ENCODE results near the gene RUSC2. TPM values are rescaled to one million over a fixed set of nuclear protein-coding genes. Genes with fewer than 3 reads are reported as not detected.
"Not testable (repeated sequence)": the region's sequence is repeated elsewhere in the genome, so short reads cannot be mapped to it uniquely, and the experiment has no call there.

RUSC2 gene
- total RNA-seq, 1 donor, result 28.6 TPM

DNA sequence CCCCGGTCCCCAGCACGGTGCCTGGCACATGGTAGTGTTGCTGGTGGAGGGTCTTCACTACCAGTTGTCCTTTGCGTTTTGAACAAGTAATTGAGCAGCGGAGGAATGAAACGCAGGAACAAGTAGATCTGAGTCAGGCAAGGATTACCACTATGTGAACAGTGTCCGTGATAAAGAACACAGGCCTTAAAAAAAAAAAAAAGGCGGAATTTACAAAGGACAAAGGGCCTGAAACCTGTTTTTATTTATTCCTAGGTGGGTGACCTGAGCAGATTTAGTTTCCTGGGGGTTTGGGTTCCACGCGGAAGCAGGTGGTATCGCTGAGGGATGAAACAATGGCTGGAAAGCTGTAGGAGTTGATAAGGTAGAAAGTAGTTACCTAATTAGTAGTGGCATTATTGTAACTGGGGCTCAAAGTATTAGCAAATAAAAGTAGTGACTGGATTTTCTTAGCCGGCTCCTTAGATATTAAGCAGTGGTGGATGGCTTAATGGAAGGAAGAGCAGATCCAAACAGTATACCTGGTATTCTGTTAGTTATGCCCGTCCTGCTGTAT is 1.1 kb downstream of the RUSC2 start:
- Histone ChIP-seq H2AFZ (ENCODE audit: low read length) (no peak overlapping the region), H3K4me3 (ENCODE audit: insufficient read depth, low read length) (peak overlapping the region; percentile 92), H3K4me2 (ENCODE audit: insufficient read depth, low read length) (peak overlapping the region; percentile 97), H3K36me3 (ENCODE audit: insufficient read depth, low read length) (peaks cover 7% of the 10 kb centered on the region), H3K4me1 (ENCODE audit: insufficient read depth, low read length) (peaks cover 36% of the 10 kb centered on the region), H3K79me2 (ENCODE audit: insufficient read depth, low read length) (peaks cover 71% of the 10 kb centered on the region), H3K27ac (ENCODE audit: low read depth, low read length) (peak overlapping the region; percentile 88), H3K27me3 (ENCODE audit: insufficient read depth, low read length) (no peaks in the 10 kb centered on the region), H3K9me3 (ENCODE audit: low read depth, low read length) (no peaks in the 10 kb centered on the region), H4K20me1 (ENCODE audit: insufficient read depth, low read length) (peaks cover 15% of the 10 kb centered on the region)
- DNase-seq (ENCODE audit: insufficient read length, low spot score, missing footprints), result peak; percentile 46
- TF ChIP-seq, protein P1, sequence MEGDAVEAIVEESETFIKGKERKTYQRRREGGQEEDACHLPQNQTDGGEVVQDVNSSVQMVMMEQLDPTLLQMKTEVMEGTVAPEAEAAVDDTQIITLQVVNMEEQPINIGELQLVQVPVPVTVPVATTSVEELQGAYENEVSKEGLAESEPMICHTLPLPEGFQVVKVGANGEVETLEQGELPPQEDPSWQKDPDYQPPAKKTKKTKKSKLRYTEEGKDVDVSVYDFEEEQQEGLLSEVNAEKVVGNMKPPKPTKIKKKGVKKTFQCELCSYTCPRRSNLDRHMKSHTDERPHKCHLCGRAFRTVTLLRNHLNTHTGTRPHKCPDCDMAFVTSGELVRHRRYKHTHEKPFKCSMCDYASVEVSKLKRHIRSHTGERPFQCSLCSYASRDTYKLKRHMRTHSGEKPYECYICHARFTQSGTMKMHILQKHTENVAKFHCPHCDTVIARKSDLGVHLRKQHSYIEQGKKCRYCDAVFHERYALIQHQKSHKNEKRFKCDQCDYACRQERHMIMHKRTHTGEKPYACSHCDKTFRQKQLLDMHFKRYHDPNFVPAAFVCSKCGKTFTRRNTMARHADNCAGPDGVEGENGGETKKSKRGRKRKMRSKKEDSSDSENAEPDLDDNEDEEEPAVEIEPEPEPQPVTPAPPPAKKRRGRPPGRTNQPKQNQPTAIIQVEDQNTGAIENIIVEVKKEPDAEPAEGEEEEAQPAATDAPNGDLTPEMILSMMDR (IDR thresholded peaks at IDR 0.05; ENCODE audit: extremely low read depth, low read depth, low read length), result no peak

DNA sequence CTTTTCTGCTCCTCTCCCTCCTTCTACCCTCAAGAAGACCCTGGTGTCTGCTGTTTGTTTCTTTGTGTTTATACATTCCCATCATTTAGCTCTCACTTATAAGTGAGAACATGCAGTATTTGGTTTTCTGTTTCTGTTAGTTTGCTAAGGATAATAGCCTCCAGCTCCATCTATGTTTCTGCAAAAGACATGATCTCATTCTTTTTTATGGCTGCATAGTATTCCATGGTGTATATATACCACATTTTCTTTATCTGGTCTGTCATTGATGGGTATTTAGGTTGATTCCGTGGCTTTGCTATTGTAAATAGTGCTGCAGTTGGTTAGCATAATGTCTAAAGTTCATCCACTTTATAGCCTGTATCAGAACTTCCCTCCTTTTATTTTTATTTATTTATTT is 3.2 kb downstream of the RUSC2 start:
- not testable (repeated sequence) for H3K9me3 ChIP-seq (ENCODE audit: low read depth, low read length); H3K4me2 ChIP-seq (ENCODE audit: insufficient read depth, low read length); DNase-seq (ENCODE audit: insufficient read length, low spot score, missing footprints); H2AFZ ChIP-seq (ENCODE audit: low read length); H3K27me3 ChIP-seq (ENCODE audit: insufficient read depth, low read length); H3K4me3 ChIP-seq (ENCODE audit: insufficient read depth, low read length)
- Histone ChIP-seq H4K20me1 (ENCODE audit: insufficient read depth, low read length) (peaks cover 35% of the 10 kb centered on the region), H3K79me2 (ENCODE audit: insufficient read depth, low read length) (peaks cover 91% of the 10 kb centered on the region), H3K27ac (ENCODE audit: low read depth, low read length) (peak overlapping the region; percentile 88), H3K4me1 (ENCODE audit: insufficient read depth, low read length) (peaks cover 37% of the 10 kb centered on the region), H3K36me3 (ENCODE audit: insufficient read depth, low read length) (peaks cover 23% of the 10 kb centered on the region)

DNA sequence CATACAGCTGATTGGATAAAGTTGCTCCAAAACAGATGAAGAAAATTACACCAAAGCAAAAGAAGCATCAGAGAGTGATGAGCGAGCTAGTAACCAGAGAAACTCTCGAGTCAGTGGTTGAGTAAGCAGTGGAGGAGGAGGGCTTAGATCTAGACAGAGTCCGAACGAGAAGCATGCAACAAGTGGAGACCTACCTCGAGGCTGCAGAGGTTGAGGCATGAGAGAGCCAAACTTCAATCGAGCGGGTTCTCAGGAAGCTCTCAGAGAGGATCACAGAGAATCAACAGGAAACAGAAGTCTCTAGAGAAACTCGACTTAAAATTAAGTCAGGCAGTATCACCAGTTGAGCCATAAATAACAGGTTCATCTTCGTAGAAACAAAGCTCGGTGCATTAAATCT is 6.1 kb downstream of the RUSC2 start:
- Histone ChIP-seq H3K27ac (ENCODE audit: low read depth, low read length) (no peak overlapping the region), H3K27me3 (ENCODE audit: insufficient read depth, low read length) (no peaks in the 10 kb centered on the region), H4K20me1 (ENCODE audit: insufficient read depth, low read length) (peaks cover 35% of the 10 kb centered on the region), H3K79me2 (ENCODE audit: insufficient read depth, low read length) (peaks cover 93% of the 10 kb centered on the region), H3K9me3 (ENCODE audit: low read depth, low read length) (no peaks in the 10 kb centered on the region), H3K4me3 (ENCODE audit: insufficient read depth, low read length) (no peak overlapping the region), H3K4me2 (ENCODE audit: insufficient read depth, low read length) (no peak overlapping the region), H2AFZ (ENCODE audit: low read length) (no peak overlapping the region), H3K4me1 (ENCODE audit: insufficient read depth, low read length) (peaks cover 41% of the 10 kb centered on the region), H3K36me3 (ENCODE audit: insufficient read depth, low read length) (peaks cover 23% of the 10 kb centered on the region)
- TF ChIP-seq, protein P1 (IDR thresholded peaks at IDR 0.05; ENCODE audit: extremely low read depth, low read depth, low read length), result no peak
- no peak for DNase-seq (ENCODE audit: insufficient read length, low spot score, missing footprints)

DNA sequence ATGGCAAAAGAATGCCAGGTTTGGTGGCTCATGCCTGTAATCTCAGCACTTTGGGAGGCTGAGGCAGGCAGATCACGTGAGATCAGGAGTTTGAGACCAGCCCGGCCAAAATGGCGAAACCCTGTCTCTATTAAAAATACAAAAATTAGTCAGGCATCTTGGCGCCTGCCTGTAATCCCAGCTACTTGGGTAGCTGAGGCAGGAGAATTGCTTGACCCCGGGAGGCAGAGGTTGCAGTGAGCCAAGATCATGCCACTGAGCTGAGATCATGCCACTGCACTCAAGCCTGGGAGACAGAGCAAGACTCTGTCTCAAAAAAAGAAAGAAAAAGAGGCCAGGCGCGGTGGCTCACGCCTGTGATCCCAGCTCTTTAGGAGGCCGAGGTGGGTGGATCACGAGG is 8.3 kb downstream of the RUSC2 start:
- not testable (repeated sequence) for H3K9me3 ChIP-seq (ENCODE audit: low read depth, low read length); DNase-seq (ENCODE audit: insufficient read length, low spot score, missing footprints); H2AFZ ChIP-seq (ENCODE audit: low read length); H3K4me3 ChIP-seq (ENCODE audit: insufficient read depth, low read length); H3K27me3 ChIP-seq (ENCODE audit: insufficient read depth, low read length)
- Histone ChIP-seq H3K4me1 (ENCODE audit: insufficient read depth, low read length) (peaks cover 24% of the 10 kb centered on the region), H3K27ac (ENCODE audit: low read depth, low read length) (peak overlapping the region; percentile 47), H4K20me1 (ENCODE audit: insufficient read depth, low read length) (peaks cover 37% of the 10 kb centered on the region), H3K79me2 (ENCODE audit: insufficient read depth, low read length) (peaks cover 96% of the 10 kb centered on the region), H3K4me2 (ENCODE audit: insufficient read depth, low read length) (peak overlapping the region; percentile 7), H3K36me3 (ENCODE audit: insufficient read depth, low read length) (peaks cover 21% of the 10 kb centered on the region)

DNA sequence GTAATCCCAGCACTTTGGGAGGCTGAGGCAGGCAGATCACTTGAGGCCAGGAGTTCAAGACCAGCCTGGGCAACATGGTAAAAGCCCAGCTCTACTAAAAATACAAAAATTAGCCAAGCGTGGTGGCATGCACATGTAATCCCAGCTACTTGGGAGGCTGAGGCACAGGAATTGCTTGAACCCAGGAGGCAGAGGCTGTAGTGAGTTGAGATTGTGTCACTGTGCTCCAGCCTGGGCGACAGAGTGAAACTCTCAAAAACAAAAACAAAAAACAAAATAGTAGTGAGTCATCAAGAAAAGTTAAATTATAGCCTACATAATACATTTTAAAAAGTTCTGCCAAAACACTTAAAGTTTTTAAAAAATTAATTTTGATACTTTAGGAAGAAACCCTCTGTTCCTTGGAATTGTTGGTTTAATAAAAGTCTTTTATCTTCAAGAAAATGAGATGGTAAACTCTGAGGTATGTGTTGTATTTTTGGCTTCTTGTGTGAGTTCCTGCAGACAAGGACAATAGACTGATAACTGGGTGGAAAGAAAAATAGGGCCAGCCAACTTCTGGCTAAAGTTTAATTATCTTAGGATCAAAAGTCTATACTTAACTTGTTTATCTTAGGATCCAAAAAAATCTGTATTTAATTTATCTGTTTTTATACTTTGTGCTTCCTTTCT is 9.3 kb downstream of the RUSC2 start:
- TF ChIP-seq, protein P1 (IDR thresholded peaks at IDR 0.05; ENCODE audit: extremely low read depth, low read depth, low read length), result no peak
- peaks cover 96% of the 10 kb centered on the region for H3K79me2 ChIP-seq (ENCODE audit: insufficient read depth, low read length)
- DNase-seq (ENCODE audit: insufficient read length, low spot score, missing footprints), result no peak
- peaks cover 24% of the 10 kb centered on the region for H3K4me1 ChIP-seq (ENCODE audit: insufficient read depth, low read length)
- H3K27me3 ChIP-seq (ENCODE audit: insufficient read depth, low read length), result no peaks in the 10 kb centered on the region
- peaks cover 37% of the 10 kb centered on the region for H4K20me1 ChIP-seq (ENCODE audit: insufficient read depth, low read length)
- H3K4me2 ChIP-seq (ENCODE audit: insufficient read depth, low read length), result no peak overlapping the region
- no peaks in the 10 kb centered on the region for H3K9me3 ChIP-seq (ENCODE audit: low read depth, low read length)
- H2AFZ ChIP-seq (ENCODE audit: low read length), result no peak overlapping the region
- H3K27ac ChIP-seq (ENCODE audit: low read depth, low read length), result peak overlapping the region; percentile 47
- no peak overlapping the region for H3K4me3 ChIP-seq (ENCODE audit: insufficient read depth, low read length)
- peaks cover 19% of the 10 kb centered on the region for H3K36me3 ChIP-seq (ENCODE audit: insufficient read depth, low read length)
